ENCODE data around the gene PTPRC. TPM values are rescaled to one million over a fixed set of nuclear protein-coding genes. Genes with fewer than 3 reads are reported as not detected.

Gene PTPRC
- total and polyA plus RNA-seq, 2 donors (not counting 3 experiments of a cell fraction or from before 2014, with no cell fraction given): not detected

DNA sequence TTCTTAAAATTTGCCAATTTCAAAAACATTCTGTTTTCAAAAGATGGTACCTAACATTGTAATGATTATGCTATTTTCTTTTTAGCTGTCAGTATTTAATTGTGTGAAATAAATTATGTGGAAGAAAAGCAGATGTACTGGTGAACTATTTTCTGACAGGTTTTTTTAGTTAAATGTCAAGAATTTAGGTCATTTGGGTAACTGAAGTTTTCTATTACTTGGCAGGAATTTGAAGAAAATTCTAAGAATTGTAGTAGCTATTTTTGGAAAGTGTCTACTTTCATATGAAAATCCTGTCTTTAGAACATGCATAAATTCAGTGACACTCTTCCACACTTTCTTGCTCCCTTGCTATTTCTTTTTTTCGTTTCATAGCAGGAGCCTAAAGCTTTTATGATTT is 28.5 kb upstream of the PTPRC start:
- dilution Hi-C loops (cut with MboI; ENCODE audit: extremely low pct_ligation_motif_present, low sequenced_read_pairs): no loop called here
- Histone ChIP-seq H3K4me1 (ENCODE audit: control insufficient read depth, extremely low read depth, insufficient read depth, low read length) (no peaks in the 10 kb centered on the region), H3K79me2 (ENCODE audit: control insufficient read depth, insufficient read depth, low read length) (no peaks in the 10 kb centered on the region), H3K27ac (ENCODE audit: insufficient read depth, low read depth, low read length) (no peak overlapping the region), H3K9me1 (replicated peaks; ENCODE audit: control insufficient read depth, extremely low read depth, insufficient read depth, low read length) (no peaks in the 10 kb centered on the region), H3K4me2 (ENCODE audit: insufficient read depth, low read length) (no peak overlapping the region), H3K27me3 (ENCODE audit: control insufficient read depth in 2 of 2, insufficient read depth in 2 of 2, low read length in 2 of 2) (no peaks in the 10 kb centered on the region), H2AFZ (ENCODE audit: low read depth, low read length) (no peak overlapping the region), H4K20me1 (replicated peaks; ENCODE audit: control insufficient read depth, extremely low read depth, insufficient read depth, low read length) (no peaks in the 10 kb centered on the region), H3K9me3 (replicated peaks; ENCODE audit: control insufficient read depth, insufficient read depth, low read length) (no peaks in the 10 kb centered on the region), H3K9ac (replicated peaks; ENCODE audit: extremely low read depth, insufficient read depth, low read length) (no peak overlapping the region), H3K4me3 (replicated peaks in 1 of 3; ENCODE audit: insufficient read depth in 1 of 3, low read depth in 1 of 3, low read length in 3 of 3) (no peak overlapping the region), H3K36me3 (ENCODE audit: control insufficient read depth in 2 of 2, extremely low read depth in 1 of 2, insufficient read depth in 2 of 2, low read length in 2 of 2) (no peaks in the 10 kb centered on the region)
- DNase-seq (ENCODE audit: low read depth, low spot score): no peak
- intact Hi-C loops (cut with micrococcal nuclease): no loop called here
- TF ChIP-seq MYC (IDR thresholded peaks at IDR 0.05; ENCODE audit: low read depth, low read length) (no peak), MAX (IDR thresholded peaks at IDR 0.05; ENCODE audit: insufficient read depth, insufficient read length) (no peak), POLR2A (IDR thresholded peaks at IDR 0.05; ENCODE audit: low read depth, low read length) (no peak)
- BruUV-seq (replicated peaks): no TSS peak
- POLR2A ChIA-PET: no interaction called here
- CTCF ChIA-PET: interaction anchor here (1.0 to 1.2 kb wide), 4 partner anchors 9 to 1084 kb away, joined by 3 to 5 read pairs (median 3); no protein-coding TSS in a partner anchor
- FAIRE-seq: no peak

- FAIRE-seq: no peak
- dilution Hi-C loops (cut with MboI; ENCODE audit: extremely low pct_ligation_motif_present, low sequenced_read_pairs) (no loop called here), intact Hi-C loops (cut with micrococcal nuclease) (no loop called here)
- DNase-seq (ENCODE audit: low read depth, low spot score): no peak
- Histone ChIP-seq H3K79me2 (ENCODE audit: control insufficient read depth, insufficient read depth, low read length) (no peaks in the 10 kb centered on the region), H3K9me1 (replicated peaks; ENCODE audit: control insufficient read depth, extremely low read depth, insufficient read depth, low read length) (no peaks in the 10 kb centered on the region), H3K36me3 (ENCODE audit: control insufficient read depth in 2 of 2, extremely low read depth in 1 of 2, insufficient read depth in 2 of 2, low read length in 2 of 2) (no peaks in the 10 kb centered on the region), H3K4me2 (ENCODE audit: insufficient read depth, low read length) (no peak overlapping the region), H3K4me1 (ENCODE audit: control insufficient read depth, extremely low read depth, insufficient read depth, low read length) (no peaks in the 10 kb centered on the region), H3K27me3 (ENCODE audit: control insufficient read depth in 2 of 2, insufficient read depth in 2 of 2, low read length in 2 of 2) (no peaks in the 10 kb centered on the region), H3K27ac (ENCODE audit: insufficient read depth, low read depth, low read length) (no peak overlapping the region), H3K9me3 (replicated peaks; ENCODE audit: control insufficient read depth, insufficient read depth, low read length) (no peaks in the 10 kb centered on the region), H2AFZ (ENCODE audit: low read depth, low read length) (no peak overlapping the region), H3K9ac (replicated peaks; ENCODE audit: extremely low read depth, insufficient read depth, low read length) (no peak overlapping the region), H3K4me3 (replicated peaks in 1 of 3; ENCODE audit: insufficient read depth in 1 of 3, low read depth in 1 of 3, low read length in 3 of 3) (no peak overlapping the region), H4K20me1 (replicated peaks; ENCODE audit: control insufficient read depth, extremely low read depth, insufficient read depth, low read length) (no peaks in the 10 kb centered on the region)
- TF ChIP-seq, protein P1, sequence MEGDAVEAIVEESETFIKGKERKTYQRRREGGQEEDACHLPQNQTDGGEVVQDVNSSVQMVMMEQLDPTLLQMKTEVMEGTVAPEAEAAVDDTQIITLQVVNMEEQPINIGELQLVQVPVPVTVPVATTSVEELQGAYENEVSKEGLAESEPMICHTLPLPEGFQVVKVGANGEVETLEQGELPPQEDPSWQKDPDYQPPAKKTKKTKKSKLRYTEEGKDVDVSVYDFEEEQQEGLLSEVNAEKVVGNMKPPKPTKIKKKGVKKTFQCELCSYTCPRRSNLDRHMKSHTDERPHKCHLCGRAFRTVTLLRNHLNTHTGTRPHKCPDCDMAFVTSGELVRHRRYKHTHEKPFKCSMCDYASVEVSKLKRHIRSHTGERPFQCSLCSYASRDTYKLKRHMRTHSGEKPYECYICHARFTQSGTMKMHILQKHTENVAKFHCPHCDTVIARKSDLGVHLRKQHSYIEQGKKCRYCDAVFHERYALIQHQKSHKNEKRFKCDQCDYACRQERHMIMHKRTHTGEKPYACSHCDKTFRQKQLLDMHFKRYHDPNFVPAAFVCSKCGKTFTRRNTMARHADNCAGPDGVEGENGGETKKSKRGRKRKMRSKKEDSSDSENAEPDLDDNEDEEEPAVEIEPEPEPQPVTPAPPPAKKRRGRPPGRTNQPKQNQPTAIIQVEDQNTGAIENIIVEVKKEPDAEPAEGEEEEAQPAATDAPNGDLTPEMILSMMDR (IDR thresholded peaks at IDR 0.05; ENCODE audit: extremely low read depth in 1 of 2, insufficient read depth in 1 of 2, low read depth in 1 of 2, low read length in 2 of 2): no peak
- TF ChIP-seq FOS (IDR thresholded peaks at IDR 0.05; ENCODE audit: borderline replicate concordance, insufficient read depth, low read length) (no peak), MYC (IDR thresholded peaks at IDR 0.05; ENCODE audit: low read depth, low read length) (no peak), MAX (IDR thresholded peaks at IDR 0.05; ENCODE audit: insufficient read depth, insufficient read length) (no peak), POLR2A (IDR thresholded peaks at IDR 0.05; ENCODE audit: low read depth, low read length) (no peak), POLR2AphosphoS5 (IDR thresholded peaks at IDR 0.05; ENCODE audit: insufficient read depth, low read depth, low read length) (no peak), GATA2 (IDR thresholded peaks at IDR 0.05; ENCODE audit: insufficient read depth, insufficient read length, low read depth, low read length) (no peak), EZH2 (IDR thresholded peaks at IDR 0.05; ENCODE audit: borderline replicate concordance, low read depth, low read length, severe bottlenecking) (no peak), JUN (IDR thresholded peaks at IDR 0.05; ENCODE audit: borderline replicate concordance, insufficient read depth, insufficient read length, low read depth) (no peak)
- POLR2A ChIA-PET: no interaction called here
- no TSS peak for BruUV-seq (replicated peaks)
- CTCF ChIA-PET: interaction anchor here (1.0 to 1.1 kb wide), 3 partner anchors 10 to 1085 kb away, joined by 3 read pairs; no protein-coding TSS in a partner anchor
Measured at GRCh38 chr1:198611219-198611618, 27.6 kb upstream of the PTPRC start.
